ENCODE measurements around the gene OTOG.
A peak's percentile ranks its signal among the peaks of the same experiment; 100 is the strongest.

The OTOG gene

DNA sequence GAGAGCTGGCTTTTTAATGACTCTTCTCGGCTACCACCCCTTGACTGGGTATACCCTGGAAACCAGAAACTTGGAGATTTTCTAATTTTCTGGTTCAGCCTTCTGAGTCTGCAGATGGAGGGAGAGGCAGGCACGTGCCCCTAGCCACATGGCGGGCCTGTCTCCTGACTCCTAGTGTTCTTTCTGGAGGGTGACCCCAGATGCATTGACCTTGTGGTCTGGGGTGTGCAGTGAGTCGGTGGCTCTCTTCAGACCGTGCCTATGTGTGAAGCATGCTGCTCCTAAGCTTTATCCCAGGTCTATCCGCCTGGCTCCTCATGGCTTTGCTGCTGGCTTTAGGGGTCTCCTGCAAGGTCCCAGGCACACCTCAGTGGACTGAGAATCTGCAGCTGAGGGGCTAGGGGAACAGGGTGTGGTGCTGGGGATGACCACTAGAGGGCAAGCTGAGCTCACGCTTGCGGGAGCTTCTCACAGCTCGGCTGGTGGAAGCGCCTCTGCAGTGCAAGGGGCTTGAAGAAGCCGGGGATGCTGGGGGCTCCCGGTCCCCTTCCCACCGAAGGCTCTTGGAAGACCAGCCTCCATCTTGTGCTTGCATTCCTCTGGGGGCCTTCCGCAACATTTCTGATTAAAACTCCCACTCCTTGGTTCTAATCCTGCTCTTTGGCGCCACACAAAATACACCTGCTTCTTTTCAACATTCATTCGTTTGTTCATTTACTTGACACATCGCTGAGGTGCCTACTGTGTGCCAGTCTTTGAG lies 51.8 kb downstream of the OTOG start:
- H3K4me3 ChIP-seq (ENCODE audit: low read length): no peak overlapping the region
- TF ChIP-seq, protein P1, sequence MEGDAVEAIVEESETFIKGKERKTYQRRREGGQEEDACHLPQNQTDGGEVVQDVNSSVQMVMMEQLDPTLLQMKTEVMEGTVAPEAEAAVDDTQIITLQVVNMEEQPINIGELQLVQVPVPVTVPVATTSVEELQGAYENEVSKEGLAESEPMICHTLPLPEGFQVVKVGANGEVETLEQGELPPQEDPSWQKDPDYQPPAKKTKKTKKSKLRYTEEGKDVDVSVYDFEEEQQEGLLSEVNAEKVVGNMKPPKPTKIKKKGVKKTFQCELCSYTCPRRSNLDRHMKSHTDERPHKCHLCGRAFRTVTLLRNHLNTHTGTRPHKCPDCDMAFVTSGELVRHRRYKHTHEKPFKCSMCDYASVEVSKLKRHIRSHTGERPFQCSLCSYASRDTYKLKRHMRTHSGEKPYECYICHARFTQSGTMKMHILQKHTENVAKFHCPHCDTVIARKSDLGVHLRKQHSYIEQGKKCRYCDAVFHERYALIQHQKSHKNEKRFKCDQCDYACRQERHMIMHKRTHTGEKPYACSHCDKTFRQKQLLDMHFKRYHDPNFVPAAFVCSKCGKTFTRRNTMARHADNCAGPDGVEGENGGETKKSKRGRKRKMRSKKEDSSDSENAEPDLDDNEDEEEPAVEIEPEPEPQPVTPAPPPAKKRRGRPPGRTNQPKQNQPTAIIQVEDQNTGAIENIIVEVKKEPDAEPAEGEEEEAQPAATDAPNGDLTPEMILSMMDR (conservative IDR thresholded peaks at IDR 0.05; ENCODE audit: low read length): peak; percentile 94
- peak; percentile 48 for DNase-seq (ENCODE audit: low read depth)

DNA sequence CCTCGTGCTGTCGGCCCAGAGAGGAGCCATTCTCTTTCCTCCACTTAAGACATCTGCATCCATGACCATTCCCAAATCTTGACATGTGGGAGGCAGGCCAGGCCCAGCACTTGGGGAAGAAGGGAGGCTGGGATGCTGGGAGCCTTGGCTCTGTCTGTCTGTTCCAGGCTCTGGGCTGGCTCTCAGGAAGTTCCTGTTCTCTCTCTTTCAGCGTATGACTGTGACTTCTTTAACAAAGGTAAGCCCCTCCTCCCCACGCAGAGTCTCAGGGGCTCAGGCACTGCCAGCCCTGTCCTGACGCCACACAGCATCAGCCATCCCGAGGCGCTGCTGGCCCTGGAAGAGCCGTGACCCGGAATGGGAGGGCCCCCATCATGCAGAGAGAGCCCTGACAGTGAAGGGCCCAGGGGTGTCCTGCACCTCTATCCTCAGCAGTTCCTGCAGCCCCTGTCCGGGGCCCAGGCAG lies 52.4 kb downstream of the OTOG start:
- TF ChIP-seq, protein P1 (conservative IDR thresholded peaks at IDR 0.05; ENCODE audit: low read length): no peak
- no peak overlapping the region for H3K4me3 ChIP-seq (ENCODE audit: low read length)
- DNase-seq (ENCODE audit: low read depth): no peak

DNA sequence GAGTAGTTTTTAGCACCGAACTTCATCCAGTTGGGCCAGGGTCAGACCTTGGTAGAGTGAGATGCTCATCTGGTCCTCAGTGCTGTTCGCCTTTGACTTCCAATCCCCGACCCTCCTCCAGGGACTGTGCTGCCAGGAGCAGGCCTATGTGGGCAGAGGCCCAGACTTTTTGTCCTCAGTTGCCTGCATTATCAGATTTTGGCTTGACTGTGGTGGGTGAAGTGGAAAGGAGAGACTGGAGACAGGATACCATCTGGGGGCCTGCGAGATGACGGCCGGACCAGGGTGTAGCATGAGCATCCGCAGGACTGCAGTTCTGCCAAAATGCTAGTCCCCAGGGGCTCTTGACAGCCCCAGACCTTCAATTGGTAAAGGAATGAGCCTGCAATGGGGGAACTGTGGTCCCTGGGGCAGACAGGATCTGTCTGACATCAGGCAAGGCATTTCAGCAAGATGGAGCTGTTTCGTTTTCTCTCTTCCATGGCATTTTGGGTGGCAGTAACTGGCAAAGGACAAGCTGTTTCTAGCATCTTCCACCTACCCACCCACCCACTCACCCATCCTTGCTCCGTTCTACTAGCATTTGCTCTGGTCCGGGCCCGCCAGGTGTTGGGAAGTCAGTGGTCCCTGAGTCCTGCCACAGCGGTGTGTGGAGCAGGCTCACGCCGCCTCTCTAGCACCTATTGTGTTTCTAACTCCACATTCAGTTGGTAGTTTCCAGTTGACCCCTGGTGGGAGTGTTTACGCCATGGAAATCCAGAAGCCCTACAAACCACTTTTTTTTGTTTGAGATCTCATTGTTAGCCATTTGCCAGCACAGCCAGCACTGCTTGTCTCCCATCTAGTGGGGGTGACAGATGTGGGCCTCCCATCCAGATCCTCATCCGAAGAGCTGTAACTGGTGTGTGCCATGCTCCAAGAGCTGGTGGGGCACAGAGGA lies 53.5 kb downstream of the OTOG start:
- DNase-seq (ENCODE audit: low read depth): no peak
- TF ChIP-seq, protein P1 (conservative IDR thresholded peaks at IDR 0.05; ENCODE audit: low read length): no peak
- no peak overlapping the region for H3K4me3 ChIP-seq (ENCODE audit: low read length)

DNA sequence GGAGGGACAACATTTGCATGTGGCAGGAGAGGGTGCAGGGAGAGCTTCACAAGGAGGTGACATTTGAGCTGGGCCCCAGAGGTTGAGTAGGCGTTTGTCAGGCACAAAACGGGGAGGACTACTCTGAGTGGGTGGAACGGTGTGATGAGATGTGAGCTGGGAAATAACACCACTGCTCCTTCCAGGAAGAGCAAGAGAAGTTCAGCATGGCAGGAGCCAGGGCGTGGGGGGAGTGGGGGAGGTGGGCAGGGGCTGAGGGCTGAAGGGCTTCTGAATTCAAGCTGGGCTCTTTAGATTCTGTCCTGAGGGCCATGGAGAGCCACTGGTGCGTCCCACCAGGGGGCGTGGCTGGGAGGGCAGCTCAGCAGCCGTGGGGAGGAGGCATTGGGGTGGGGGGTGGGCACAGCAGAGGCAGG lies 54.2 kb downstream of the OTOG start:
- no peak overlapping the region for H3K4me3 ChIP-seq (ENCODE audit: low read length)
- DNase-seq (ENCODE audit: low read depth): no peak
- TF ChIP-seq, protein P1 (conservative IDR thresholded peaks at IDR 0.05; ENCODE audit: low read length): no peak

DNA sequence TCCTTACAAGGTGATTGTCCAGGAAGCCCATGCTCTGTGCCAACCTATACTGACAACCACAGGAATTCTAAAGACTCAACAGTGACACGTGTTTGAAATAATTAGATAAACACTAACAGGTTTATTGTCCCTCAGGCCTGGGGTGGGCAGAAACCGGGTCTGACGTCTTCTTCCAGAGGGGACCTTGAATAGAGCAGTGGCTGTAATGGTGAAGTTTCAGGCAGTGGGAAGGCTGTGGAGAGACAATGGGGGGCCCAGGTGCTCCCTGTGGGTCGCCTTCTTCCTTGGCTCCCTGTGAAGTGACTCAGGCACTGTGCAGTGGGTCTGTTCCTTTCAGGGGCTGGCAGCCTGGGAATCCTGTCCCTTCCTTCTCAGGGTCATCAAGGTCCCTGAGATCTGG lies 54.6 kb downstream of the OTOG start:
- no peak for DNase-seq (ENCODE audit: low read depth)
- TF ChIP-seq, protein P1 (conservative IDR thresholded peaks at IDR 0.05; ENCODE audit: low read length): no peak
- H3K4me3 ChIP-seq (ENCODE audit: low read length): no peak overlapping the region

DNA sequence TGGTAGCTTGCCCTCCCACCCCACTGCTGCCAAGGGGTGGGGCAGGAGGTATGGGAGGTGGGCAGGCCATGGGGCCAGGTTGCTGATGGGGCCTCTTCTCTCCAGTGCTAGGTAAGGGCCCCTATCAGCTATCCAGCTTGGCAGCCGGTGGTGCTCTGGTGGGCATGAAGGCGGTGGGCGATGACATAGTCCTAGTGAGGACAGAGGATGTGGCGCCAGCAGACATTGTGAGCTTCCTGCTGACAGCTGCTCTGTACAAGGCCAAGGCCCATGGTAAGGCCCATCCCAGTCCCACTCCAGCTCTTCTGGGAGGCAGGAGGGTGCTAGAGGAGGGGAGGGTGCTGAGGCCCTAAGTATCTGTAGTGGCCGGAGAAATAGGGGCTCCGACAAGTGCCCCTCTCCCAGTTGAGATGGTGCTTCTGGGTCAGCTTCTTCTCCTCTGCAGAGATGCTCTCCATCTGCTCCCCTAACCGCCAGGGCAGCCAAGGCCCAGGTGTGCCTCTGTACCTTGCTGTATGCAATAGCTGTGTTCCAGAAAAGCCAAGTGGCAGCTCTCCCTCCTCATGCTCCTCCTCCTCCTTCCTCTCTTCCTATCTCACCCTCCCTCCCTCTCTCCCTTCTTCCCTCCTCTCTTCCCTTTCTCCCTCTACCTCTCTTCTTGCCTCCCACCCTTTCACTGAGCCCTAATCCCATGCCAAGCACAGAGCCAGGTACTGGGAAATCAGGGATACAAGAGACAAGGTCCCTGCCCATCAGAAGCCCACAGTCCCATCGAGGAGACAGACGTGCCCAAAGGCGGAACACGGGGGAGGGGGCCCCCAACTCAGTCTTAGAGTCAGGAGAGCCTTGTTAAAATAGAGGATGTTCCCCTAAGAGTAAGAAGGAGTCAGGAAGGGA lies 55.3 kb downstream of the OTOG start:
- no peak for DNase-seq (ENCODE audit: low read depth)
- H3K4me3 ChIP-seq (ENCODE audit: low read length): no peak overlapping the region
- TF ChIP-seq, protein P1 (conservative IDR thresholded peaks at IDR 0.05; ENCODE audit: low read length): no peak
